Anterior cingulate cortex (tissue), 58 donors: ENCODE data around the gene TNS3.
A peak's percentile ranks its signal among the peaks of the same experiment; 100 is the strongest.

Source experiments
- DNase-seq, 58 donors: peaks; one replicate each; lab custom pipeline; 2025; lab: John Stamatoyannopoulos, UW

Gene TNS3

DNA sequence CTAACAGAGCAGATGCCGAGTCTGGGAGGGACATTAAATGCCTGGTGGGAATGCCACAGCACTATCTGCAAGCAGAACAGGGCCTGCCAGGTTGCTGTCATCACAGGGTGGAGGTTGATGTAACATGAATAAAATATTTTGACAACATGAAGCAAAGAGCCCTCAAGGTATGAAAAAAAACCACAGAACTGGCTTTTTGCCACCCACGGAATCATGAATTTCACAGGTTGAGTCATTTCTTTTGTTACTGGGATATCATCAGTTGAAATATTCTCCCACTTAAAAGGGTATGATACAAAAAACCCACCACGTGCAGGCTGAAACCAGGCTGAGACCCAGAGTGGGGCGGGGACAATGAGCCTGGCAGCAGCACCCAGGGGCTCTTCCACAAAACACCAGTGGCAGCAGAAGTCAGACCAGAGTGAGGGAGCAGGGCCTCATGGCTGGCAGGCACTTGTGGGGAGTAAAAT, 220.1 kb downstream of the TNS3 start:
- DNase-seq: peak in 2 of 58 donors; percentile 24 to 44

DNA sequence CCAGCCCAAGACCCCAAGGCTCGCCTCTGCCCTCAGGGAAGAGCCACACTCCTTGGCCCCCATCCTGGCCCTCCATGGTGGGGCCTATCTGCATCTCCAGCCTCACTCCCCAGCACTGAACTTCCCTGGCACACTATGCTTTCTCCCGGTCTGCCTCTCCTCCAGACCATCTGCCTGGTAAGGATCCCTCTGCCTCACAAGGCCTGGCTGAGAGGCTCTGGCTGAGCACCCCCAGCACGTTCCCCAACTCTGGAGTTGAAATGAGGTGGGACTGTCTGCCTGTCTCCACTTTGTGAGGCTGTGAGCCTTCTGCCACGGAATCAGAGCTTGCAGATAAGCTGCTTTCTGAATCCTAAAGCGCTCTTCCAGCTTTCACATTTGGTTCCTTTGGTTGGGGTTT, 220.7 kb downstream of the TNS3 start:
- no peak for DNase-seq

DNA sequence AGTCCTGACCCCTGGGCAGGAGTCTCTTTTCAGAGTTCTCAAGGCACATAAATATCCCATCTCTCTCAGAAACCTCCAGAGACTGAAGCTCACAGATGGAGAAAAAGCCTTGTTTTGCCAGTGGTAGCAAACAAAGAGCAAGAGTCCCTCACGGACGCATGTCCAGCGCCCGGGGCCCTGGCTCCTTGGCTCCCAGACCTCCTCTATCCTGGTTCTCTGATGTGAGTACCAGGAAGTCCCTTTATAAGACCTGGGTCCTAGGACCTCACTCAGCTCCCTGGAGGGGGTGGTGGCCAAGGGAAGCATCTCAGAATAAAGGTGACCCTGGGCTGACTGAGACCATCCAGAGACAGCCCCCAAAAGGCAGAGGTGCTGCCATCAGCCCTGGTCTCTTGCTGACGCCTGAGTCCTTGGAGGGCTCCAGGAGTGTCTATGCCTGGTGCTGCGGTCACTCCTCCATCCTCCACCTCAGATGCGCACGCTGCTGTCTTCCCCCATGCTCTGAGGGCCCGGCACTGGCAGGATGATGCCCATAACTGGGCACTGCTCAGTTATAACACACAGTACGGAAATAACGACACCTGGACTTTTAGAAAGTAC, 221.5 kb downstream of the TNS3 start:
- no peak for DNase-seq

DNA sequence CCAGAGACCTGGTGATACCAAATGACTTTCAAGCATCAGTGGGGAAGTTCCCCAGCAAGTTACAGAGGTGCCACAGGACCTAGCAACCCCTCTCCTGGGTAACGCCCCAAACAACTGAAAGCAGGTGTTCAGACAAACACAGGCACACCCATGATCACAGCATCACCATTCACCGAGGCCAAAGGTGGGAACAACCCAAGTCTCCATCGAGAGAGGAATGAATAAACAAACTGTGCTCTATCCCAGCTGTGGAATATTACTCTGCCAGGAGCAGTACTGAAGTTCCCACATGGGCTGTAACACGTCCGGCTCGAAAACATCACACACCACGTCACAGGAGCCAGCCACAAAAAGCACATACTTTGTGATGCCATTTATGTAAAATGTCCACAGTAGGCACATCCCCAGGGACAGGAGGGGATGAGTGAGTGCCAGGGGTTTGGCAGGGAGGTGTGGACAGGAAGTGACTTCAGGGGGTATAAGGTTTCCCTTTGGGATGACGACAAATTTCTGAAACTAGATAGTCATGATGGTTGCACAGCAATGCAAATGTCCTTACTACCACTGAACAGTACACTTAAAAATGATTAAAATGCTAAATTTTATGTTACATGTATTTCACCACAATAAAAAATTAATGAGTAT, 222.8 kb downstream of the TNS3 start:
- no peak for DNase-seq

DNA sequence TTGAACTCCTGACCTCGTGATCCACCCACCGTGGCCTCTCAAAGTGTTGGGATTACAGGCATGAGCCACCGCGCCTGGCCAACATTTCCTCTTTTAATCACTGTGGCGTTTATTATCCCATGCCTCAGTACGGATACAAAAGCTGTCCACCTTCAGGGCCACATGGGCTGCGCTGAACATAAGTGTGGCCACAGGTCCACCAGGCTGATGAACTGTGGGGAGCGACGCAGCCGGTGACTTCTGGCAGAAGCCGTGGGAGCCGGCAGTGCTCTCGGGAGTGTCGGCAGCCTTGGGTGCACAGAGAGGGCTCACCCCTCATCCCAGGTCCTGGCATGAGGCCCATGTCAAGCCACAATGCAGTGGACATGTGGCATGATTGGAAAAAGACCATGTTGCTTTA, 223.6 kb downstream of the TNS3 start:
- DNase-seq: no peak

DNA sequence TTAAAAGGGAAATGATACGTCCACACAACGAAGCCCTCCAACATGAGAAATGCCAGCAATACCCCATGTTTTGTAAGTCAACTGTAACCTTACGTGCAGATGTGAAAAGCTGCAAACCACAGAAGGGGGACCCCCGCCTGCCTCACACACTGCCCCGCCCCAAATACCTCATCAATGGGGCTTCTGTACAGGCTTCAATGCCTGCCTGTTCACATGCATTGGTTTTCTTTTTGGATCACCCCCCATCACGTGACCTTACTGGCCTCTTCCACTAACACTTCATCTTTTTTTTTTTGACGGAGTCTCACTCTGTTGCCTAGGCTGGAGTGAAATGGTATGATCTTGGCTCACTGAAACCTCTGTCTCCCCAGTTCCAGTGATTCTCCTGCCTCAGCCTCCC, 224.0 kb downstream of the TNS3 start:
- DNase-seq: no peak

DNA sequence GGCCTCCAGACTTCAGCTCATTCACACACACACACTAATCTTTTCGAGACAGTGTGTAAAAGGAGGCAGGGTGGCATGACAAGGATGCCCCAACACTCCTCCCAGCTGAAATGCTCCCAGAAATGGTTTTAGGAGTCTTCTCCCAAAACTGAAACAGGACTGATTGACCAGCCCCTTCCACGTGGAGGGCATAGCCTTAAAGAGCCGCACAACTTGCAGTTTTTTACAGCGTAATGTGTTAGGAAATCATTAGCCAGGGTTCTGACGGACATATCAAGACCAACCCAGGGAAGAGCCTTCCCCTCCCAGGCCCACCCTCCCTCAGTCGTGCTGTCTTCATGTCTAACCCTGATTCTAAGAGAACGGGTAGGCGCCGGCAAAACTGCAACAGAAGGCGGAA, 224.6 kb downstream of the TNS3 start:
- DNase-seq: no peak

DNA sequence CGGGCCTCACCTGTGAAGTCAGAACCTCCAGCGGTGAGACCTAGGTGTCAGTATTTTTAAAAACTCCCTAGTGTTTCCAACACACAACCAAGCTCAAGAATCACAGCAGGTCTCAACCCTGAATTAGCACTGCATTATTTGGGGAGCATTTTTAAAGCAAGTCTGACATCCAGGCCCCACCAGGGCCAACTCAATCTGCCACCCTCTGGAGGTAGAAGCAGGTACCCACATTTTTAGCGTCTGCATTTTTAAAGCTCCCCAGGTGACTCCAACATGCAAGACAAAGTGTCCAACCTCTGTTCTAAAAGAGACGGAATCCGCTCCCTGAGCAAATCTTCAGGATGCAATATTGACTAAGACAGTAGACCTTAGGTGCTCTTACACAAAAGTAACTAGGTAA, 225.7 kb downstream of the TNS3 start:
- DNase-seq: no peak

DNA sequence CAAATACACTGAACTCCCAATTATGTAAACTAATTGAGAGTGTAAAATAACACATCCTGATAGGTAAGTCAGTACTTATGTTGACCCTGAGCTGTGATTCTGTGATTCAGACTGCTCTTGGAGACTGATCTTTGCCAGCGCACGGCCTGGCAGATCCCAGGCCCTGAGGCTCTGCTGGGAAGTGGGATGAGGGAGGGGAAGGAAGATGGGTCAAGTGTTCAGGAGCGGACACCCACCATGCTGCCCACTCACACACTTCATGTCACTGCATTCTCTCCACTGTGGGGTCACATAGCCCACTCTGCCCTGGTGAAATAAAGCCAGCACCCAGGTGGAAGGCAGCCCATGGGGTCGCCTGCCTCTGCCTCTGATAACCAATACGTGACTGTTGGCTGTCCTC, 226.2 kb downstream of the TNS3 start:
- DNase-seq: no peak

DNA sequence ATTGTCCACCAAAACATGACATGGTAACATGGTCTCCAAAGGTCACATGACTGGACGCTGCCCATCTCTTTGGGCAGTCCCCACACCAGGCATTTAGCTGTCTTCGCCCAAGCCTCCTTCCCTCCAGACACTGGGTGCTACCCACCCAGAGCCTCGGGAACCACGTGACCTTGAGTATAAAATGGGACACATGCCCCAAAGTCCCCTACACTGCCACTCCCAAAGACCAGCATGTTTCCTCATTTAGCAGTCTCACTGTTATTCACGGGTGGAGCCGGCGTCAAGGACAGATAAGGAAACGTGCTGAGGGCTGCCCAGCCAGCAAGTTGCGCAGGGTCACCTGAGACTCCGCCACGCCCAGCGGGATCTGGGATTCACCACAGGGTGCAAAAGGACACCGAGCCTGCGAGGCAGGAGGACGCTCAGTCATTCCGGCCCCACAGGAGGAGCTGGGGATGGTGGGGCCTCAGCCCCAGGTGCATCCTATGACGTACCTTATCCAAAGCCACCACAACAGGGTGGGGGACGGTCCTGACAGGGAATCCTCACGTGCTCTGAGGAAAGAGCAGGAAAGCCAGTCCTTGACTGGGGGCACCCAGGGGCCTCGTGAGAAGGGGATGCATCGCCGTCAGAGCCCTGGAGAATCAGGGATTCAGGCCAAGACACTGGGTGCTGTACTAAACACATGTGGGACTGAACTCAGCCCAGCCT, 226.9 kb downstream of the TNS3 start:
- no peak for DNase-seq

DNA sequence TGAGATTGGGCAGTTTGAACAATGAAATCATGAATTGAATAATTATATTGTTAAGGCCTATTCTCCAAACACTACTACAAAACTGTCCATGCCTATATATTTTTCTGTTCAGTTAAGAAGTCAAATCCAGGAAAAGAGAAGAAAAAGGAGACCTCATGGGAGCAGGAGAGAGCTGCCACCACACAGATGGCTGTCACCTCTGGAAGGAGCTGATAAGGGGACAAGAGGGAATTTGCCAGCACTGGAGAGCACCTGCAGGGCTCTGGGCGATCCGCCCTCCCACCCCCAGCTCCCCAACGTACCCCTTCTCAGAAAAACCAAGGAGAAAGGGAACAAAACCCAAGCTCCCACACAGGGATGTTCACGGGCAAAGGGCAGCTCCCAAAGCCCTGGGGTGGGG, 227.8 kb downstream of the TNS3 start:
- no peak for DNase-seq

DNA sequence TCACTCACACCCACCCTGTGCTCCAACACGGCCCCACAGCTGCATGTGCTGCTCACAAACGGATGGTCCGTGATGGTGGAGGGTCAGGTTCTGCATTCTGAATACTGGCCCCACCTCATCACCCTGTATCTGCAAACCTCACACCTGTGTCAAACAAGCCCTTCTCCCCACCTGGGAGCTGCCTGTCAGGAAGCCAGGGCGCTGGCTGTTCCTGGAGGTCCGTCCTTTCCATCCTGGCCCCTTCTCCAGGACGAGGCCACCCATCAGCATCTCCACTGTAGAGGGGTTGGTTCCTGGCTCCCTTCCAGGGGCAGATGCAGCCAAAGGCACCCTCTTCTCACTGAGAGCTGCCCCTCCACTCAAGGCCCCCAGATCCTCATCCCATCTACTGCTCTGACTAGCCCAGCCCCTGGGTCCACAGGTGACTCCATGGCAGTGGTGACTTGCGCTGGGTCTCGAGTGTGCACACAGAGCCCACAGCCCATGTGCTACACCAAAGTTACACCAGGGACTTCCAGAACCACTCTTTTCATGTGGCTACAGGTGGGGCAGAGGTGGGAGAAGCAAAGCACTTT, 229.4 kb downstream of the TNS3 start:
- DNase-seq: no peak

DNA sequence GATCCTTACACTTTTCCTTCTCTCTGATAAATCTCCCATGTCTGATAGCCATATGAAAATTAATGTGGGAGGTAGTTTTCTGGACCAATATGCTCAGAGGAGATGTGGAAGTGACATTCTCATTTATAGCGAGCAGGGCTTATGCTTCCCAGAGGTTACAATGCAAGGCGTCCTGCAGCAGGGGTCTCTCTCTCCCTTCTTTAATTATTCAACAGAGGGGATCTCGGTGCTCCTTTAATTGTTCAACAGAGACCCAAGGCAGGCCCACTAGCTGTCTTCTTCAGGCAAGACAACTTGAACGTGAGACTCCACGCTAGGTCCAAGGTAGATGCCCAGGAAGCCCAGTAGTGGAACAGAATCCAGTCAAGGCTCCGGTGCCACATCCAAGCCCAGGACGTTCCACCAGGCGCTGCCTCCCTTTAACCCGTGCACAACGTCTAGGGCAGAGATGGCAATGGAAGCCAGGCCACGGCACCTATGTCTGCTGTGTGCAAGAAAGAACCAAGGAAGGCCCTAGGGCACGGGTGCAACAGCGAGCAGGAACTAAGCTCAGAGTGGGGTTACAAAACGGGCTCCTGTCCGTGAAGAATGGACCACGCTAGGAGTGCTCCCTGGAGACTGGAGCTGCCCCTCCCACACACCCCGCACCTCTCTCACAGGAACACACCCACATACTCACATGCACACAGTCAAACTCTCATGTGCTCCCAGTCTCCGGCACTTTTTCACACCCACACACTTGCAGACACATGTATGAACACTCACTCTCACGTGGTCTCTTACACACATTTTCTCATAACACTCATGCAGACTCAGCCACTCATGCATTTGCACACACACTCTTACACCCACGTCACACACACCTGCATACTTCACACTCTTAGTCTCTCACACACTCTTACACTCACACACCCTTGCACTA, 230.4 kb downstream of the TNS3 start:
- no peak for DNase-seq

DNA sequence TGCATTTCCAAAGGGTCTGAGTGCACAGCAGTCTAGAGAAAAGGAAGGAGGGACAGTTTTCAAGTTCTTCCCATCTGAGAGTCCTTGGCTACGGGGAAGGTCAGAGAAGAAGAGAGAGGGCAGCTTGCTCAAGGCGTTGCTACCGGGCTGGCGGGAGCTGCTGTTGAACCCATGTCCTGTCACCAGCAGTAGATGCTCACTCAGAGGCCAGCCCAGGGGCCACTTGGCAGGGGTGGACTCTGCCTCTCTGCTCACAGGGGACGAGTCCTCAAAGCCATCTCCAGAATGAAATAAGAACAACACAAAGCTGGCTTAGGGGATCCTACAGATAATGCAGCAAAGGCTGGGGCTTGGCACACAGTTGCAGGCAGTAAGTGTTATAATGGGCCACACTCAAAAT, 231.5 kb downstream of the TNS3 start:
- DNase-seq: no peak

DNA sequence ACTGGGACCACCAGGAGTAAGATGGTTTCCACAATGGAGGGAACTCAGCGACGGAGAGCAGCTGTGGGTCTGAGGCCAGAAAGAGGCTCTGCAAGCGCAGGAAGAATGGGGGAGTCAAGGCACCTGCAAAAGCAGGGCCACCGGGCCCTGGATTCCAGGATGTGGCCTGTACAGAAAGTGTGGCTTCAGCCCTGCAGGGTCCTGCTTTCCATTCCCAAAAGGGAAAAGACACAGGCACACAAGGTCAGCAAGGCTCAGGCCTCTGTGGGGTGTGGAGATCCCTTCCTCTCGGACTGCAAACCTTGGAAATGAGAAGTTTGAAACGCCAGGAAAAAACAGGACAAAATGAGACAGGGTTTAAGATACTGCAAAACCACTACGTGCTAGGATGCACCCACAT, 232.5 kb downstream of the TNS3 start:
- DNase-seq: no peak

DNA sequence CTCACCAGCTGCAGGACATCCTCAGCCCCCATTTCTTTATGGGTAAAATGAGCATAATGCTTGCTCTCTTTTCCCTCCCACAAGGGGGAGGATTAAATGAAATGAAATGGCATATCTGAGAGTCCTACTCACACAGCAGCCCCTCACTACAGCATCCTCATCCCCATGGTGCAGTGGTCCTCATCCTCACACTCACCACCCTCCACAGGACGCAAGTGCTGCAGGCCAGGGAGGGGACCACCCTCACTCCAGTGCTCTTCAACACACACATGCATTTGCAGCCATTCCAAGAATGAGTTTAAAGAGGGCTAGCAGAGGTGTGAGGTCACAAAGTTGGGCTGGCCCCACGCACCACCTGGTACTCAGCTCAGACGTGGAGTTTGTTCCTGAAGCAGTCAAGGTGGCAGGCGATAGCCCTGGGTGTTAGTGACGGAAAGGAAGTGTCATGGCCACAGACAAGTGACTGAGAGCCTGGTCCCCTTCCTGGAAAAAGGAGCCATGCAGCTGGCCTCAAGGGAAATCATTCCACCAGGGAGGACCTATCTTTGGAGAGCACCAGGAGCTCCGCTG, 234.0 kb downstream of the TNS3 start:
- DNase-seq: no peak

DNA sequence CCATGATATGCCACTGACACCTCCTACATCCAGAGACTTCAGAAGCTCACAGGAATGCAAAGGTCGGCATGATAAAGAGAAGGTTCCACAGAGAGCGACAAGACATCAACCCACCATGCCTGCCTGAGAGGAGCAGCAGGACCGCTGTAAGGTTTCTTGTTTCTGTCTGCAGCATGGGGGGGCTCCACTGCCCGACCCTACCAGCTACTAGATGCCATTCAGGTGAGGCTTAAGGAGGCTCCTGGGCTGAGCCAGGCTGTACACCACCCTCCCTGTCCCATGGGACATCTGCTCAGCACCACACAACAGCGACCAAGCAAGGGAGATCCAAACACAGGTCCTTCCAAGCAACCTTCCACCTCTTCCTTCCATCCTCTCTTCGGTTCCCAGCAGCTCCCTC, 234.6 kb downstream of the TNS3 start:
- no peak for DNase-seq

DNA sequence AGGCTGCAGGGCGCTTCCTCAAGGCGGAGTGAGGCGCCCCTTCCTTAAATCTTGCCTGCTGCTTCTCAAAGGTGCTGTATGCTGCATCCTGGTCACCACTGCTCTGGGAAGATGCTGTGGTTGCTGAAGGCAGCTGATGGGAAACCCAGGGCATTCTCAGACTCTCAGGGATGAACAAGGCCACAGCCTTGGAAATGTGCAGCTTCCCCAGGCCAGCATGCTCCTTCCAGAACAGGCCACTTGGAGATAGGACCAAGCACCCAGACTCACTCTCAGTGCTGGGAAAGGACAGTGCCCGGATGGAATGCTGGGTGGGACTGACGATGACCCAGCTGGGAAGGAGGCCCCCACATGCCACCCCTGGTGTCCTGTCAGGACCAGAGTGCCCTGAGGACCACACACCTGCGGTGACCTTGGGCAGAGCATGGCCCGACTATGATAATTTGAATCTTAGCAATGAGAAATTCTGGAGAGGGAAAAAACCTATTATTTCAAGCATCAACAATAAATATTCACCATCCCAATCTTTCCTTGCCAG, 235.5 kb downstream of the TNS3 start:
- no peak for DNase-seq

DNA sequence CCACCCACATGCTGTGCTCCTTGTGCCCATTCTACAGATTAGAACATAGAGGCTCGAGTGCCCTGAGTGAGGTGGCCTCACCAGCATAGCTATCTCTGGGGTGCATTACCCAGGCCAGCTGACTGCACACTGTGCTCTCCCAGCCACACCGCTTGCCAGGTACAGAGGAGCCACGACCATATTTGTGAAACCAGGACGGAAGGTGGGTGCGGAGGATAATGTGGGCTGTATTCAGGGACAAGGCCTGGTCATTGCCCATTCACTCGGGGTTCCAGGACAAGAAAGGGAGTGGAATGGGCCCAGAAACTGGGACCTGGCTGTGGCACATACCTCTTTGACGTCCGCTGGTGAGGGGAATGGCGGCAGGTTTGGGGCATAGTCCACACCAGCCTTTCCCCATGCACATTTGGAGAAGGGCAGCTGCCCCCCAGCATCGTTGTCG, 236.0 kb downstream of the TNS3 start:
- DNase-seq: no peak
